Keratinocyte (primary cell): ENCODE measurements around the gene SLC9A3. TPM values are rescaled to one million over a fixed set of nuclear protein-coding genes. Genes with fewer than 3 reads are reported as not detected.

Experiments
- DNase-seq: peaks from one replicate; pipeline ENCODE4 v3.0.0-alpha.2; 2011; ENCODE audit warnings: low read depth, missing footprints, low spot score
- FAIRE-seq: peaks from 2 replicates; lab custom pipeline; 2011; peaks lifted over from hg19 to GRCh38; lab: Jason Lieb, UNC
- H2AFZ ChIP-seq: 2 replicates; pipeline ENCODE4 v1.6.0; 2012; ENCODE audit warnings: low read length, control low read depth, inconsistent platforms; ENCODE audit not compliant: control insufficient read depth
- H3K27ac ChIP-seq: 2 replicates; pipeline ENCODE4 v1.5.1; 2011; ENCODE audit warnings: low read length; ENCODE audit not compliant: control insufficient read depth, insufficient read depth
- H3K27me3 ChIP-seq: 3 replicates; pipeline ENCODE4 v1.6.0; 2011; ENCODE audit warnings: low read length; ENCODE audit not compliant: control insufficient read depth, insufficient read depth; ENCODE audit errors: extremely low read depth
- H3K36me3 ChIP-seq, 2 experiments: 2 replicates in 1 of 2; 3 replicates in 1 of 2; pipeline ENCODE4 v1.5.1; 2011; ENCODE audit warnings: low read length in 2 of 2, mild to moderate bottlenecking in 1 of 2; ENCODE audit not compliant: control insufficient read depth in 2 of 2, insufficient read depth in 2 of 2; ENCODE audit errors: extremely low read depth in 1 of 2
- H3K4me1 ChIP-seq: 3 replicates; pipeline ENCODE4 v1.5.1; 2011; ENCODE audit warnings: low read length; ENCODE audit not compliant: control insufficient read depth, insufficient read depth; ENCODE audit errors: extremely low read depth
- H3K4me2 ChIP-seq: 3 replicates; pipeline ENCODE4 v1.6.0; 2011; ENCODE audit warnings: low read depth, low read length; ENCODE audit not compliant: control insufficient read depth, insufficient read depth; ENCODE audit errors: extremely low read depth
- H3K4me3 ChIP-seq, 3 experiments: fragments of 200-600 bp in 1 of 3; sonication (generic) in 1 of 3; 2 replicates in 2 of 3; 3 replicates in 1 of 3; pipeline ENCODE4 v1.5.1; 2011 to 2016; ENCODE audit warnings: low read length in 3 of 3, mild to moderate bottlenecking in 3 of 3, control low read depth in 2 of 3, inconsistent platforms in 1 of 3, low read depth in 1 of 3, mixed read lengths in 1 of 3, mixed run types in 1 of 3, moderate library complexity in 1 of 3; ENCODE audit not compliant: control insufficient read depth in 2 of 3, insufficient read depth in 2 of 3; ENCODE audit errors: extremely low read depth in 1 of 3
- H3K79me2 ChIP-seq: 2 replicates; pipeline ENCODE4 v1.6.0; 2012; ENCODE audit warnings: low read length; ENCODE audit not compliant: control insufficient read depth, insufficient read depth
- H3K9ac ChIP-seq: 3 replicates; pipeline ENCODE4 v1.6.0; 2011; ENCODE audit warnings: low read length; ENCODE audit not compliant: control insufficient read depth, insufficient read depth; ENCODE audit errors: extremely low read depth
- H3K9me1 ChIP-seq: 3 replicates; pipeline ENCODE4 v1.6.0; 2011; ENCODE audit warnings: low read length; ENCODE audit not compliant: control insufficient read depth, insufficient read depth; ENCODE audit errors: extremely low read depth
- H3K9me3 ChIP-seq: 2 replicates; pipeline ENCODE4 v1.5.1; 2012; ENCODE audit warnings: low read depth, low read length; ENCODE audit not compliant: control insufficient read depth
- H4K20me1 ChIP-seq: 3 replicates; pipeline ENCODE4 v1.6.0; 2011; ENCODE audit warnings: low read length; ENCODE audit not compliant: control insufficient read depth, insufficient read depth; ENCODE audit errors: extremely low read depth
- CTCF ChIP-seq, 3 experiments: IDR thresholded peaks in 1 of 3; conservative IDR thresholded peaks in 1 of 3; optimal IDR thresholded peaks in 1 of 3; 2 replicates in 2 of 3; 3 replicates in 1 of 3; pipeline versions ENCODE3 to v1.5.1; 2011; ENCODE audit warnings: low read length in 3 of 3, mild to moderate bottlenecking in 3 of 3, moderate library complexity in 2 of 3, control low read depth in 1 of 3, inconsistent platforms in 1 of 3; ENCODE audit not compliant: insufficient read depth in 2 of 3; ENCODE audit errors: extremely low read depth in 1 of 3
- EZH2 ChIP-seq: IDR thresholded peaks from one replicate; pipeline ENCODE4 v1.6.1; 2012; ENCODE audit warnings: inconsistent platforms, mild to moderate bottlenecking, low read length, moderate library complexity
- dilution Hi-C: fragments of 300-500 bp; cut with MboI; formaldehyde crosslinking; loops from one replicate; pipeline ENCODE4 v1.7.0; 2020; ENCODE audit warnings: low sequenced_read_pairs; ENCODE audit not compliant: extremely low pct_ligation_motif_present
- polyA plus RNA-seq, 5 experiments: library from polyadenylated mRNA; depleted of rRNA in 3 of 5; stranded (reverse) in 3 of 5; stranded (forward) in 1 of 5; unstranded in 1 of 5; fragments of >200 nt; gene quantifications; 1 replicate in 1 of 5; 2 replicates in 3 of 5; 3 replicates in 1 of 5; pipeline versions ENCODE4 v1.2.1 to v1.2.3, GENCODE V29; 2011 to 2012; ENCODE audit warnings: missing spikeins in 2 of 5, low read depth in 1 of 5, low replicate concordance in 1 of 5

SLC9A3 gene
- polyA plus RNA-seq, 1 donor (not counting 4 experiments of a cell fraction or from before 2014, with no cell fraction given) = 0.55 TPM

GRCh38 chr5:542319-543311 is 18.4 kb upstream of the SLC9A3 start:
- FAIRE-seq = no peak
- Histone ChIP-seq H3K27ac (no peak overlapping the region), H3K9me3 (no peaks in the 10 kb centered on the region), H3K4me1 (no peaks in the 10 kb centered on the region), H2AFZ (no peak overlapping the region), H3K4me2 (no peak overlapping the region), H3K9me1 (no peaks in the 10 kb centered on the region), H3K79me2 (no peaks in the 10 kb centered on the region), H3K27me3 (peaks cover 32% of the 10 kb centered on the region), H4K20me1 (no peaks in the 10 kb centered on the region), H3K9ac (no peak overlapping the region), H3K36me3 (no peaks in the 10 kb centered on the region), H3K4me3 (no peak overlapping the region)
- dilution Hi-C loops = no loop called here
- no peak for DNase-seq
- TF ChIP-seq EZH2 = no peak
- TF ChIP-seq CTCF (optimal IDR thresholded peaks at IDR 0.05 in 1 of 3, IDR thresholded peaks at IDR 0.05 in 1 of 3, conservative IDR thresholded peaks at IDR 0.05 in 1 of 3; ENCODE audit: extremely low read depth in 1 of 3, insufficient read depth in 2 of 3, low read length in 3 of 3) = no peak

- Histone ChIP-seq H3K79me2 (no peaks in the 10 kb centered on the region), H2AFZ (no peak overlapping the region), H3K4me1 (no peaks in the 10 kb centered on the region), H3K27ac (no peak overlapping the region), H3K9me1 (no peaks in the 10 kb centered on the region), H3K4me2 (no peak overlapping the region), H3K4me3 (no peak overlapping the region), H3K36me3 (no peaks in the 10 kb centered on the region), H3K9me3 (no peaks in the 10 kb centered on the region), H3K27me3 (peaks cover 36% of the 10 kb centered on the region), H3K9ac (no peak overlapping the region), H4K20me1 (no peaks in the 10 kb centered on the region)
- FAIRE-seq (no peak), DNase-seq (no peak)
- dilution Hi-C loops = no loop called here
- TF ChIP-seq CTCF (optimal IDR thresholded peaks at IDR 0.05 in 1 of 3, IDR thresholded peaks at IDR 0.05 in 1 of 3, conservative IDR thresholded peaks at IDR 0.05 in 1 of 3; ENCODE audit: extremely low read depth in 1 of 3, insufficient read depth in 2 of 3, low read length in 3 of 3) (no peak), EZH2 (no peak)
These were observed 17.5 kb upstream of the SLC9A3 start for GRCh38 chr5:541539-542318.
